Measurements from ENCODE around the gene TMEM130. TPM values are rescaled to one million over a fixed set of nuclear protein-coding genes. Genes with fewer than 3 reads are reported as not detected.

TMEM130 gene
- total RNA-seq, 1 experiment from 2014 or later, result 1.7 TPM

GRCh38 chr7:98892609-98893008 lies 22.8 kb upstream of the TMEM130 start:
- Mint-ChIP-seq H3K4me1 (no peaks in the 10 kb centered on the region), H3K9me3 (no peaks in the 10 kb centered on the region), H3K27me3 (ENCODE audit: low read depth) (no peaks in the 10 kb centered on the region), H3K4me3 (no peak overlapping the region), H3K36me3 (ENCODE audit: insufficient read depth in 1 of 3, low read depth in 3 of 3) (peaks cover 38 to 83% (median 76%) of the 10 kb centered on the region in 3 experiments), H3K27ac (no peak overlapping the region; a peak in 1 of 7 replicates)
- no peak overlapping the region for H2AK5ac ChIP-seq (ENCODE audit: insufficient read length, low read length)
- H4K20me1 ChIP-seq (ENCODE audit: control insufficient read depth, insufficient read depth, insufficient read length), result no peaks in the 10 kb centered on the region
- no peak overlapping the region for H2BK20ac ChIP-seq (ENCODE audit: low read depth, low read length, poor library complexity, severe bottlenecking)
- H2BK5ac ChIP-seq (ENCODE audit: insufficient read length, low read length), result no peak overlapping the region
- no peak for DNase-seq
- no peak overlapping the region for H3K4me2 ChIP-seq (ENCODE audit: insufficient read depth, insufficient read length, low read length)
- H3K27me3 ChIP-seq (ENCODE audit: insufficient read depth, low read length), result no peaks in the 10 kb centered on the region
- no CpG with 5 or more reads among the region's 7 CpGs for WGBS (ENCODE audit: extremely low coverage, insufficient read length, low lambda C conversion rate)
- no peaks in the 10 kb centered on the region for H3K4me1 ChIP-seq (ENCODE audit: insufficient read depth, low read length)
- no peaks in the 10 kb centered on the region for H3K23me2 ChIP-seq (ENCODE audit: insufficient read length, low read depth, low read length, poor library complexity, severe bottlenecking)
- no peak overlapping the region for H3K18ac ChIP-seq (ENCODE audit: insufficient read length, low read depth, low read length)
- no peak overlapping the region for H4K91ac ChIP-seq (ENCODE audit: insufficient read length, low read depth, low read length)
- no peak overlapping the region for H3K56ac ChIP-seq (ENCODE audit: insufficient read length, low read depth, low read length)
- H3K9ac ChIP-seq (ENCODE audit: extremely low read depth, insufficient read length, low read length), result no peak overlapping the region
- H3K27ac ChIP-seq (ENCODE audit: insufficient read length, low read depth, low read length), result no peak overlapping the region
- no peak overlapping the region for H4K8ac ChIP-seq (replicated peaks; ENCODE audit: insufficient read length, low read depth, low read length)
- H3K4ac ChIP-seq (ENCODE audit: low read depth, low read length), result no peak overlapping the region
- no peak overlapping the region for H3K14ac ChIP-seq (ENCODE audit: insufficient read depth, low read length)
- H3K79me2 ChIP-seq (ENCODE audit: insufficient read depth, low read length), result no peaks in the 10 kb centered on the region; the same call in 1 of the 2 replicates
- no peak overlapping the region for H4K5ac ChIP-seq (ENCODE audit: insufficient read length, low read depth, low read length)
- H3K79me1 ChIP-seq (ENCODE audit: insufficient read depth, low read depth, low read length, poor library complexity, severe bottlenecking), result no peaks in the 10 kb centered on the region
- no peak overlapping the region for H2BK15ac ChIP-seq (ENCODE audit: low read depth, low read length)
- H2BK120ac ChIP-seq (ENCODE audit: low read depth, low read length, poor library complexity, severe bottlenecking), result no peak overlapping the region
- no peak overlapping the region for H2BK12ac ChIP-seq (ENCODE audit: insufficient read length, low read depth, low read length)
- no peaks in the 10 kb centered on the region for H3K9me3 ChIP-seq (ENCODE audit: control insufficient read depth, low read depth, low read length)
- no peak for TF ChIP-seq CTCF (conservative IDR thresholded peaks at IDR 0.05)
- no peak overlapping the region for H2AFZ ChIP-seq (ENCODE audit: low read length)
- H3T11ph ChIP-seq (ENCODE audit: low read length), result no peak overlapping the region
- H3K23ac ChIP-seq (ENCODE audit: insufficient read length, low read depth, low read length), result no peak overlapping the region
